Liver (tissue), 3 donors: ENCODE results near the gene CDC45.

Source experiments
- EGR1 ChIP-seq, 2 donors: IDR thresholded peaks; 2 replicates each; pipeline ENCODE4 v1.6.1; 2016 to 2018; ENCODE audit warnings: antibody characterized with exemption in 2 of 2, low read depth in 2 of 2
- GABPA ChIP-seq, 2 donors: IDR thresholded peaks in 1 of 2; conservative IDR thresholded peaks in 1 of 2; 2 replicates each; pipeline ENCODE4 v1.6.1; 2016; ENCODE audit warnings: antibody characterized with exemption in 2 of 2, mild to moderate bottlenecking in 1 of 2, moderate library complexity in 1 of 2
- RAD21 ChIP-seq, 2 donors: IDR thresholded peaks; 2 replicates each; pipeline ENCODE4 v1.6.1; 2016; ENCODE audit warnings: antibody characterized with exemption in 2 of 2, mild to moderate bottlenecking in 2 of 2
- SP1 ChIP-seq: IDR thresholded peaks from 2 replicates; pipeline ENCODE4 v1.6.1; 2018; ENCODE audit warnings: antibody characterized with exemption, mild to moderate bottlenecking
- YY1 ChIP-seq: IDR thresholded peaks from 2 replicates; pipeline ENCODE4 v1.6.1; 2016; ENCODE audit warnings: antibody characterized with exemption, mild to moderate bottlenecking
- TF ChIP-seq, protein P1 (sequence below): IDR thresholded peaks from 2 replicates; pipeline ENCODE4 v1.6.1; 2016; ENCODE audit warnings: antibody characterized with exemption
- TF ChIP-seq, protein P2 (sequence below): fragments of 150-350 bp; IDR thresholded peaks from 2 replicates; pipeline ENCODE4 v1.5.1; 2017; ENCODE audit warnings: improper control_type of control experiment, low read depth, low read length; ENCODE audit not compliant: missing input control
- TF ChIP-seq, protein P3 (sequence below): IDR thresholded peaks from 2 replicates; pipeline ENCODE4 v1.6.1; 2016; ENCODE audit warnings: antibody characterized with exemption
- TF ChIP-seq, protein P4 (sequence below): IDR thresholded peaks from 2 replicates; pipeline ENCODE4 v1.6.1; 2016; ENCODE audit warnings: antibody characterized with exemption
- TF ChIP-seq, protein P5 (sequence below): IDR thresholded peaks from 2 replicates; pipeline ENCODE4 v1.6.1; 2016; ENCODE audit warnings: antibody characterized with exemption, mild to moderate bottlenecking
- donor health status: healthy.
- donor health status: healthy.

DNA sequence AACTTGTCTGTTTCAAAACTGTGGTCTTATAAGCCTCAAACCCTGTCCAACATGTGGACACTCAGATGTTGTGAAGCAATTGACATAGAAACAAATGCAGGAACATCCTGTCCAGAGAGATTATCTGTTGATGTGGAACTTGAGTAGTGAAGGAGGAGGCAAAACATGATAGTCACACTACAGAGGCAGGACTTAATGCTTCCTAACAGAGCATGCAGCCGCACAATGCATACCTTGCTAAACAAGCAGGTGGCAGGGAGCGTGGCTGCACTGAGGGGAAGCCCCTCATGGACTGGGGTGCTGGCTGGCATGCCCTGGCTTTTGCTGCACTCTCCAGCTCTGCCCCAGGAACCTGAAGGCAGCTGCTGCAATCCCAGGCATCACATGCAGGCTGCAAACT is 37.6 kb upstream of the CDC45 start:
- TF ChIP-seq, protein P1, sequence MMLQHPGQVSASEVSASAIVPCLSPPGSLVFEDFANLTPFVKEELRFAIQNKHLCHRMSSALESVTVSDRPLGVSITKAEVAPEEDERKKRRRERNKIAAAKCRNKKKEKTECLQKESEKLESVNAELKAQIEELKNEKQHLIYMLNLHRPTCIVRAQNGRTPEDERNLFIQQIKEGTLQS, result no peak
- TF ChIP-seq, protein P2, sequence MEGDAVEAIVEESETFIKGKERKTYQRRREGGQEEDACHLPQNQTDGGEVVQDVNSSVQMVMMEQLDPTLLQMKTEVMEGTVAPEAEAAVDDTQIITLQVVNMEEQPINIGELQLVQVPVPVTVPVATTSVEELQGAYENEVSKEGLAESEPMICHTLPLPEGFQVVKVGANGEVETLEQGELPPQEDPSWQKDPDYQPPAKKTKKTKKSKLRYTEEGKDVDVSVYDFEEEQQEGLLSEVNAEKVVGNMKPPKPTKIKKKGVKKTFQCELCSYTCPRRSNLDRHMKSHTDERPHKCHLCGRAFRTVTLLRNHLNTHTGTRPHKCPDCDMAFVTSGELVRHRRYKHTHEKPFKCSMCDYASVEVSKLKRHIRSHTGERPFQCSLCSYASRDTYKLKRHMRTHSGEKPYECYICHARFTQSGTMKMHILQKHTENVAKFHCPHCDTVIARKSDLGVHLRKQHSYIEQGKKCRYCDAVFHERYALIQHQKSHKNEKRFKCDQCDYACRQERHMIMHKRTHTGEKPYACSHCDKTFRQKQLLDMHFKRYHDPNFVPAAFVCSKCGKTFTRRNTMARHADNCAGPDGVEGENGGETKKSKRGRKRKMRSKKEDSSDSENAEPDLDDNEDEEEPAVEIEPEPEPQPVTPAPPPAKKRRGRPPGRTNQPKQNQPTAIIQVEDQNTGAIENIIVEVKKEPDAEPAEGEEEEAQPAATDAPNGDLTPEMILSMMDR, result no peak
- TF ChIP-seq, protein P3, sequence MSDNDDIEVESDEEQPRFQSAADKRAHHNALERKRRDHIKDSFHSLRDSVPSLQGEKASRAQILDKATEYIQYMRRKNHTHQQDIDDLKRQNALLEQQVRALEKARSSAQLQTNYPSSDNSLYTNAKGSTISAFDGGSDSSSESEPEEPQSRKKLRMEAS, result no peak
- TF ChIP-seq, protein P4, sequence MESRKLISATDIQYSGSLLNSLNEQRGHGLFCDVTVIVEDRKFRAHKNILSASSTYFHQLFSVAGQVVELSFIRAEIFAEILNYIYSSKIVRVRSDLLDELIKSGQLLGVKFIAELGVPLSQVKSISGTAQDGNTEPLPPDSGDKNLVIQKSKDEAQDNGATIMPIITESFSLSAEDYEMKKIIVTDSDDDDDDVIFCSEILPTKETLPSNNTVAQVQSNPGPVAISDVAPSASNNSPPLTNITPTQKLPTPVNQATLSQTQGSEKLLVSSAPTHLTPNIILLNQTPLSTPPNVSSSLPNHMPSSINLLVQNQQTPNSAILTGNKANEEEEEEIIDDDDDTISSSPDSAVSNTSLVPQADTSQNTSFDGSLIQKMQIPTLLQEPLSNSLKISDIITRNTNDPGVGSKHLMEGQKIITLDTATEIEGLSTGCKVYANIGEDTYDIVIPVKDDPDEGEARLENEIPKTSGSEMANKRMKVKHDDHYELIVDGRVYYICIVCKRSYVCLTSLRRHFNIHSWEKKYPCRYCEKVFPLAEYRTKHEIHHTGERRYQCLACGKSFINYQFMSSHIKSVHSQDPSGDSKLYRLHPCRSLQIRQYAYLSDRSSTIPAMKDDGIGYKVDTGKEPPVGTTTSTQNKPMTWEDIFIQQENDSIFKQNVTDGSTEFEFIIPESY, result no peak
- TF ChIP-seq EGR1 (IDR thresholded peaks at IDR 0.05; ENCODE audit: low read depth in 2 of 2) (no peak), RAD21 (IDR thresholded peaks at IDR 0.05) (no peak), GABPA (IDR thresholded peaks at IDR 0.05 in 1 of 2, conservative IDR thresholded peaks at IDR 0.05 in 1 of 2) (no peak), YY1 (no peak), SP1 (no peak)
- TF ChIP-seq, protein P5, sequence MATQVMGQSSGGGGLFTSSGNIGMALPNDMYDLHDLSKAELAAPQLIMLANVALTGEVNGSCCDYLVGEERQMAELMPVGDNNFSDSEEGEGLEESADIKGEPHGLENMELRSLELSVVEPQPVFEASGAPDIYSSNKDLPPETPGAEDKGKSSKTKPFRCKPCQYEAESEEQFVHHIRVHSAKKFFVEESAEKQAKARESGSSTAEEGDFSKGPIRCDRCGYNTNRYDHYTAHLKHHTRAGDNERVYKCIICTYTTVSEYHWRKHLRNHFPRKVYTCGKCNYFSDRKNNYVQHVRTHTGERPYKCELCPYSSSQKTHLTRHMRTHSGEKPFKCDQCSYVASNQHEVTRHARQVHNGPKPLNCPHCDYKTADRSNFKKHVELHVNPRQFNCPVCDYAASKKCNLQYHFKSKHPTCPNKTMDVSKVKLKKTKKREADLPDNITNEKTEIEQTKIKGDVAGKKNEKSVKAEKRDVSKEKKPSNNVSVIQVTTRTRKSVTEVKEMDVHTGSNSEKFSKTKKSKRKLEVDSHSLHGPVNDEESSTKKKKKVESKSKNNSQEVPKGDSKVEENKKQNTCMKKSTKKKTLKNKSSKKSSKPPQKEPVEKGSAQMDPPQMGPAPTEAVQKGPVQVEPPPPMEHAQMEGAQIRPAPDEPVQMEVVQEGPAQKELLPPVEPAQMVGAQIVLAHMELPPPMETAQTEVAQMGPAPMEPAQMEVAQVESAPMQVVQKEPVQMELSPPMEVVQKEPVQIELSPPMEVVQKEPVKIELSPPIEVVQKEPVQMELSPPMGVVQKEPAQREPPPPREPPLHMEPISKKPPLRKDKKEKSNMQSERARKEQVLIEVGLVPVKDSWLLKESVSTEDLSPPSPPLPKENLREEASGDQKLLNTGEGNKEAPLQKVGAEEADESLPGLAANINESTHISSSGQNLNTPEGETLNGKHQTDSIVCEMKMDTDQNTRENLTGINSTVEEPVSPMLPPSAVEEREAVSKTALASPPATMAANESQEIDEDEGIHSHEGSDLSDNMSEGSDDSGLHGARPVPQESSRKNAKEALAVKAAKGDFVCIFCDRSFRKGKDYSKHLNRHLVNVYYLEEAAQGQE, result no peak
